Tibial nerve (tissue), 4 donors: ENCODE results near the gene VSTM2L.

Experiments used
- CTCF ChIP-seq, 5 experiments: fragments of 200-600 bp in 3 of 5; fragments of 450-650 bp in 2 of 5; sonication (generic) in 3 of 5; IDR thresholded peaks; one replicate each; pipeline ENCODE4 v1.5.1; 2016 to 2019; ENCODE audit warnings: antibody characterized with exemption in 5 of 5, mild to moderate bottlenecking in 3 of 5, moderate library complexity in 2 of 5
- EP300 ChIP-seq, 2 donors: sonication (generic); formaldehyde crosslinking; IDR thresholded peaks; one replicate each; pipeline ENCODE4 v1.6.1; 2017; ENCODE audit warnings: antibody characterized with exemption in 2 of 2, mild to moderate bottlenecking in 1 of 2
- POLR2A ChIP-seq, 2 donors: fragments of 450-650 bp; IDR thresholded peaks; one replicate each; pipeline ENCODE4 v1.6.1; 2017; ENCODE audit warnings: antibody characterized with exemption in 2 of 2, mild to moderate bottlenecking in 2 of 2, moderate library complexity in 2 of 2

- TF ChIP-seq CTCF (IDR thresholded peaks at IDR 0.05) (no peak), POLR2A (IDR thresholded peaks at IDR 0.05) (no peak), EP300 (IDR thresholded peaks at IDR 0.05) (no peak)
Observed at GRCh38 chr20:37907677-37908401, 4.9 kb downstream of the VSTM2L start.
